NCI-H1417 (cell line): ENCODE data around the gene GFAP.

ENCODE experiments used
- DNase-seq, 3 experiments: peaks; one replicate each; lab custom pipeline; 2025; lab: John Stamatoyannopoulos, UW

The GFAP gene

GRCh38 chr17:44862278-44862914 is 52.9 kb downstream of the GFAP start:
- no peak for DNase-seq

DNA sequence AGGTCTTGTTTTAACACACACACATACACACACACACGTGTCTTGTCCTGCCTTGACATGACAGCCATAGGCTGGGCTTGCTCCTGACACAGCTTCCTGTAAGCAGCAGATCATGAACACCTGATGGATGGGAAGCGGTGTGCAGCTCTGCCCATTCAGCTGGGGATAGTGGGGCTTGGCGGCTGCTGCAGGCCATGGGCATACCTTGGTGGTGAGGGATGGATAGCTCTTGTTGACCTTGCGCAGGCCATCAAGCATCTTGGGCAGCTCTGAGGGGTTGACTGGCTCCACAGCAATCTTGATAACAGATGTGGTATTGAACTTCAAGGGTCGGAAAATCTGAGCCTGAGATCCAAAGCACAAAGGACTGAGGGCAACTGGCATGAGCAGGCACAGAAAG is 55.6 kb downstream of the GFAP start:
- no peak for DNase-seq

GRCh38 chr17:44854192-44854591 is 61.1 kb downstream of the GFAP start:
- no peak for DNase-seq
